ENCODE results near the gene CACNA1A. TPM values are rescaled to one million over a fixed set of nuclear protein-coding genes. Genes with fewer than 3 reads are reported as not detected.

CACNA1A gene
- total RNA-seq, 1 donor from 2014 or later, result 16.5 TPM

DNA sequence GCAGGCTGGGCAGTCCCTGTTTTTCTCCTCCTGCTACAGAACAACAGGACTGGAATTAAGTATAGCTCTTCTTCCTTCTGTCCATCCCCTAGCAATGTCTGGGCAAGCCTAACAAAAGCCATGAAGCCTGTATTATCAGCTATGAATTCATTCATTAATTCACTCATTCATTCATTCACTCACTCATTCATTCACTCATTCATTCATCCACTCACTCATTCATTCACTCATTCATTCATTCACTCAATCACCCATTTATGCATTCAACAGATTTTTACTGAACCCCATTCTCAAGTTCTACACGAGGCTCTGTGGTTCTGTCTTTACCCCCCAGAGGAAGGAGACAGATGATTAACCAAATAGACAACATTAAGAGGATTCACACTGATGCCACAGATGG lies 69.9 kb downstream of the CACNA1A start:
- Histone ChIP-seq H3K4me3 (no peak overlapping the region), H3K36me3 (no peaks in the 10 kb centered on the region), H3K4me1 (no peaks in the 10 kb centered on the region), H4K20me1 (ENCODE audit: low read depth) (peaks cover 25% of the 10 kb centered on the region), H2AFZ (replicated peaks) (no peak overlapping the region), H3K9ac (no peak overlapping the region), H3F3A (ENCODE audit: low read depth) (no peaks in the 10 kb centered on the region), H3K9me3 (ENCODE audit: low read depth) (no peaks in the 10 kb centered on the region), H3K27me3 (no peaks in the 10 kb centered on the region), H3K79me2 (ENCODE audit: low read depth) (no peaks in the 10 kb centered on the region), H3K4me2 (no peak overlapping the region), H3K27ac (no peak overlapping the region)
- Mint-ChIP-seq H3K27me3 (ENCODE audit: insufficient read depth, low read depth) (peaks cover 8% of the 10 kb centered on the region), H3K4me1 (no peaks in the 10 kb centered on the region), H3K36me3 (no peaks in the 10 kb centered on the region), H3K4me3 (no peak overlapping the region), H3K9me3 (no peaks in the 10 kb centered on the region), H3K27ac (no peak overlapping the region)
- TF ChIP-seq EZH2 (IDR thresholded peaks at IDR 0.05) (no peak), EZH2phosphoT487 (IDR thresholded peaks at IDR 0.05) (no peak)
- TF ChIP-seq, protein P1, sequence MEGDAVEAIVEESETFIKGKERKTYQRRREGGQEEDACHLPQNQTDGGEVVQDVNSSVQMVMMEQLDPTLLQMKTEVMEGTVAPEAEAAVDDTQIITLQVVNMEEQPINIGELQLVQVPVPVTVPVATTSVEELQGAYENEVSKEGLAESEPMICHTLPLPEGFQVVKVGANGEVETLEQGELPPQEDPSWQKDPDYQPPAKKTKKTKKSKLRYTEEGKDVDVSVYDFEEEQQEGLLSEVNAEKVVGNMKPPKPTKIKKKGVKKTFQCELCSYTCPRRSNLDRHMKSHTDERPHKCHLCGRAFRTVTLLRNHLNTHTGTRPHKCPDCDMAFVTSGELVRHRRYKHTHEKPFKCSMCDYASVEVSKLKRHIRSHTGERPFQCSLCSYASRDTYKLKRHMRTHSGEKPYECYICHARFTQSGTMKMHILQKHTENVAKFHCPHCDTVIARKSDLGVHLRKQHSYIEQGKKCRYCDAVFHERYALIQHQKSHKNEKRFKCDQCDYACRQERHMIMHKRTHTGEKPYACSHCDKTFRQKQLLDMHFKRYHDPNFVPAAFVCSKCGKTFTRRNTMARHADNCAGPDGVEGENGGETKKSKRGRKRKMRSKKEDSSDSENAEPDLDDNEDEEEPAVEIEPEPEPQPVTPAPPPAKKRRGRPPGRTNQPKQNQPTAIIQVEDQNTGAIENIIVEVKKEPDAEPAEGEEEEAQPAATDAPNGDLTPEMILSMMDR (IDR thresholded peaks at IDR 0.05), result no peak
- no peak for DNase-seq (ENCODE audit: low spot score)

DNA sequence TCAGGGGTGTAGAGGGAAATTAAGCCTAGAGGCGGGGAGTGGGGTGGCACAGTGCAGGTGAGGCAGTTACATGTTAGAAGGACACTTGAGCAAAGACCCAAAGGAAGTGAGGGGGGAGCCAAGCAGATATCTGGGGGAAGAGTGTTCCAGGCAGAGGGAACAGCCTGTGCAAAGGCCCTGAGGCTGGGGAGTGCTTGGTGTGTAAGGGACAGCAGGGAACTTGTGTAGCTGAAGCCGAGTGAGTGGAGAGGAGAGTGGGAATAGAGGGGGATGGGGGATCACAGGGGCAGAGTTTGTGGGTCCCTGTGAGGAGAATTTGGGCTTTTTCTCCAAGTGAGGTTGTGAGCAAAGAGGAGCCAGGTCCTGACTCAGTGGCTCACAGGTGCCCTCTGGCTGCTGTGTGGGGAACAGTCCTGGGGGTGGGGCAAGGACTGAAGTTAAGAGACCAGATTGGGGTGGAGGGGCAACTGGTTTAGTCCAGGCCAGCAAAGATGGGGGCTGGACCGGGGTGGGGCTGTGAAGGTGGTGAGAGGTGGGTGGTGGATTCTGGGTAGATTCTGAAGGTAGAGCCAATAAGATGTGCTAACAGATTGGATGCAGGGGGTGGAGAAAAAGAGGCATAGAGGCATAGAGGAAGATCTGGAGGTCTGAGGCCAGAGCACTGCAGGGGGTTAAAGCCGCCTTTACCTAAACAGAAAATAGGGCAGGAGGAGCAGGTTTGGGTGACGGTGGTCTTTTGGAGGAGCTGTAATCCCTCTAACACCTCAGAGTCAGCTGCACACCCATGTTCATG lies 75.3 kb downstream of the CACNA1A start:
- H3K4me3 Mint-ChIP-seq, result no peak overlapping the region
- peaks cover under 1% of the 10 kb centered on the region for H3K36me3 Mint-ChIP-seq
- Histone ChIP-seq H3K36me3 (no peaks in the 10 kb centered on the region), H3K27me3 (no peaks in the 10 kb centered on the region), H3K27ac (no peak overlapping the region), H3F3A (ENCODE audit: low read depth) (no peaks in the 10 kb centered on the region), H2AFZ (replicated peaks) (no peak overlapping the region), H3K4me3 (no peak overlapping the region), H3K9ac (no peak overlapping the region), H3K4me1 (no peaks in the 10 kb centered on the region), H3K79me2 (ENCODE audit: low read depth) (no peaks in the 10 kb centered on the region), H4K20me1 (ENCODE audit: low read depth) (peaks cover 21% of the 10 kb centered on the region), H3K9me3 (ENCODE audit: low read depth) (no peaks in the 10 kb centered on the region), H3K4me2 (no peak overlapping the region)
- TF ChIP-seq, protein P1 (IDR thresholded peaks at IDR 0.05), result peak; percentile 62
- no peak for TF ChIP-seq EZH2phosphoT487 (IDR thresholded peaks at IDR 0.05)
- TF ChIP-seq EZH2 (IDR thresholded peaks at IDR 0.05), result no peak
- H3K4me1 Mint-ChIP-seq, result peaks cover 12% of the 10 kb centered on the region
- H3K27ac Mint-ChIP-seq, result no peak overlapping the region
- peaks cover 6% of the 10 kb centered on the region for H3K27me3 Mint-ChIP-seq (ENCODE audit: insufficient read depth, low read depth)
- H3K9me3 Mint-ChIP-seq, result peaks cover under 1% of the 10 kb centered on the region
- DNase-seq (ENCODE audit: low spot score), result peak; percentile 63

DNA sequence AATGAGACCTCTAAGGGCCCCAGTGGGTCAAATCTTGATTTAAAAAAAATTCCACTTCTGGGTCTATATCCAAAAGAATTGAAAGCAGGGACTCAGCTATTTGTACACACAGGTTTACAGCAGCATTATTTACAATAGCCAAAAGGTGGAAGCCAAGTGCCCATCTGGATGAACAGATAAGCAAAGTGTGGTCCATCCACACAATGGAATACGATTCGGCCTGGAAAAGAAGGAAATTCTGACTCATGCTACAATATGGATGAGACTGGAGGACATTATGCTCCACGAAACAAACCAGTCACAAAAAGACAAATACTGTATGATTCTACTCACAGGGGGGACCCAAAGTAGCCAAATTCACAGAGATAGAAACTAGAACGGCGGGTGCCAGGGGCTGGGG lies 76.7 kb downstream of the CACNA1A start:
- Mint-ChIP-seq H3K27ac (no peak overlapping the region), H3K4me1 (peaks cover 12% of the 10 kb centered on the region), H3K9me3 (peaks cover 2% of the 10 kb centered on the region), H3K36me3 (peaks cover 2% of the 10 kb centered on the region), H3K27me3 (ENCODE audit: insufficient read depth, low read depth) (peaks cover 6% of the 10 kb centered on the region), H3K4me3 (no peak overlapping the region)
- H3K27ac ChIP-seq, result no peak overlapping the region
- no peaks in the 10 kb centered on the region for H3K4me1 ChIP-seq
- no peak overlapping the region for H2AFZ ChIP-seq (replicated peaks)
- no peak overlapping the region for H3K4me3 ChIP-seq
- H3K36me3 ChIP-seq, result no peaks in the 10 kb centered on the region
- H3K9me3 ChIP-seq (ENCODE audit: low read depth), result no peaks in the 10 kb centered on the region
- no peak for DNase-seq (ENCODE audit: low spot score)
- H3K79me2 ChIP-seq (ENCODE audit: low read depth), result no peaks in the 10 kb centered on the region
- TF ChIP-seq EZH2phosphoT487 (IDR thresholded peaks at IDR 0.05), result no peak
- TF ChIP-seq, protein P1 (IDR thresholded peaks at IDR 0.05), result no peak
- TF ChIP-seq EZH2 (IDR thresholded peaks at IDR 0.05), result no peak
- H4K20me1 ChIP-seq (ENCODE audit: low read depth), result peaks cover 14% of the 10 kb centered on the region
- H3K4me2 ChIP-seq, result no peak overlapping the region
- H3F3A ChIP-seq (ENCODE audit: low read depth), result no peaks in the 10 kb centered on the region
- H3K27me3 ChIP-seq, result no peaks in the 10 kb centered on the region
- H3K9ac ChIP-seq, result no peak overlapping the region

Data from neural progenitor cell (in vitro differentiated cells).